Brain pericyte (primary cell): ENCODE data around the gene ATF7.

ENCODE experiments used
- DNase-seq: peaks from one replicate; pipeline ENCODE4 v3.0.0-alpha.2; 2012; ENCODE audit warnings: low read depth, low spot score

Gene ATF7

DNA sequence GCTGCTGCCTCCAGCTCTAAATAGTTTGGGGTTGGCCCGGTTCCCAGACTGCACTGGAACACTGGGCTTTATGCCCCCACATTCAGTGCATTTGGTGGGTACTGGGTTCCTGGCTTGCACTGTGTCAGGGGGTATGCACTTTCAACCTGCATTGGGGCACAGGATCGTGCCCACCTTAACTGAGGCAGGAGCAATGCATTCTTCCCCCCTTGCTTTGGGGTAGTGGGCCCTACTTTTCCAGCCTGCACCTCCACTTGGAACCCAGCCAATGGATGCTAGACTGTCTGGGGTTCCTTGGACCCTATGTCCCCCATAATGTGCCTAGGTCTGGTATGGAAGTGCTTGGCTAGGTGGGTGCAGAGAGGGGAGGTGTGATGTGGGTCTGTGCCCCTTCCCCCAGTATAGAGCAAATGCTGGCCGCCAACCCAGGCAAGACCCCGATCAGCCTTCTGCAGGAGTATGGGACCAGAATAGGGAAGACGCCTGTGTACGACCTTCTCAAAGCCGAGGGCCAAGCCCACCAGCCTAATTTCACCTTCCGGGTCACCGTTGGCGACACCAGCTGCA lies 124.5 kb downstream of the ATF7 start:
- no peak for DNase-seq

- DNase-seq: peak; percentile 98
Observed at GRCh38 chr12:53500776-53501614, 125.2 kb downstream of the ATF7 start, which contains the start of gene TARBP2. TSS of gene TARBP2 (plus strand) at chr12:53501283. CDS start at chr12:53501409, 126 bp downstream.

DNA sequence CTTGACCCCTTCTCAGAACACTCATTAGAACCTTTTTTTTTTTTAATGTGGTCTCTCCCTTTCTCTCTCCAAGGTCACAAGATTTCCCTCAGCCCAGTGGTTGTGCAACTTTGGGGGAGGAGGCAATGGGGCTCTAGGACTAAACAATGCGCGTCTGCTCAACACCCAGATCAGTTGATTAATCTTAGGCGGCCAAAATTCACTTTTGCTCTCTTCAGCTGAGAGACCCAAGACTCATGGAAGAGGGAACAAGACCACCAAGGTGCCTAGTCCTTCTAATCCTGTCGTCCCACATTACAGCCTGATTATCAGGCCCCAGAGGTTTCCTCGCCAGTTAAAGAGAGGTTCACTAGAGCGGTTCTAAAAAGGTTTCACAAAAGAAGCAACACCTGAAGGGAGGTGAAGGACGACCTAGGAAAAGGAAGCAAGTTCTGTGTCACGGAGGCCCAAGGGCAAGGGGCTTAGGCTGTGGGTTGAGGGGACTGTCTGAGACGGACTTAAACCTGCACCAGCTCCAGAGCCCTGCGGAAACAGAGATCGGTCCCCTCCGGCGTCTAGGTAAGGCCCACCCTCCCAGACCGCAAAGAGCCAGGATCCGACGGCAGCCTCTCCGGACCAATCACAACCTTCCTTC lies 125.9 kb downstream of the ATF7 start:
- DNase-seq: no peak

- no peak for DNase-seq
Observed at GRCh38 chr12:53499266-53500141, 126.7 kb downstream of the ATF7 start, which contains the start of gene MAP3K12. TSS of gene MAP3K12 (minus strand) at chr12:53499458. CDS start at chr12:53487391, 12,067 bp downstream.

DNA sequence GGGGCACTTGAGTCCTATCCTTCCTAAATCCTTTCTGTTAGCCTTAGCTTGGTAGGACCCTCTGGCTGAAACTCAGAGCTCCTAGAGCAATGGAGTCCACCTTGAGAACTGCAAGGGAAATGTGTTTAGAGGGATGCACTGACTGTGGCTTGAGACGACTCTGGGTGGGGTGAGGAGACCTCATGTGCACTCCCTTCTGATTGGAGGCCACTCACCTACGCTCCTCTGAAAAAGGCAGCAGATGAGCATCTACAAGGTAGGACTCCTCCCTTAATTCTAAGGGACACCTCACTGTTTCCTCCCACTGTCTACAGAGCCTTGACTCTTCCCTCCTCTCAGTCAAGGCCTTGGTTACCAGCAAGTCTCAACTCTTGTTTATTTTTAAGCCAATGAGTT lies 127.9 kb downstream of the ATF7 start:
- no peak for DNase-seq

GRCh38 chr12:53497461-53497860 lies 128.7 kb downstream of the ATF7 start:
- no peak for DNase-seq

- no peak for DNase-seq
Observed at GRCh38 chr12:53496752-53497032, 129.5 kb downstream of the ATF7 start.

DNA sequence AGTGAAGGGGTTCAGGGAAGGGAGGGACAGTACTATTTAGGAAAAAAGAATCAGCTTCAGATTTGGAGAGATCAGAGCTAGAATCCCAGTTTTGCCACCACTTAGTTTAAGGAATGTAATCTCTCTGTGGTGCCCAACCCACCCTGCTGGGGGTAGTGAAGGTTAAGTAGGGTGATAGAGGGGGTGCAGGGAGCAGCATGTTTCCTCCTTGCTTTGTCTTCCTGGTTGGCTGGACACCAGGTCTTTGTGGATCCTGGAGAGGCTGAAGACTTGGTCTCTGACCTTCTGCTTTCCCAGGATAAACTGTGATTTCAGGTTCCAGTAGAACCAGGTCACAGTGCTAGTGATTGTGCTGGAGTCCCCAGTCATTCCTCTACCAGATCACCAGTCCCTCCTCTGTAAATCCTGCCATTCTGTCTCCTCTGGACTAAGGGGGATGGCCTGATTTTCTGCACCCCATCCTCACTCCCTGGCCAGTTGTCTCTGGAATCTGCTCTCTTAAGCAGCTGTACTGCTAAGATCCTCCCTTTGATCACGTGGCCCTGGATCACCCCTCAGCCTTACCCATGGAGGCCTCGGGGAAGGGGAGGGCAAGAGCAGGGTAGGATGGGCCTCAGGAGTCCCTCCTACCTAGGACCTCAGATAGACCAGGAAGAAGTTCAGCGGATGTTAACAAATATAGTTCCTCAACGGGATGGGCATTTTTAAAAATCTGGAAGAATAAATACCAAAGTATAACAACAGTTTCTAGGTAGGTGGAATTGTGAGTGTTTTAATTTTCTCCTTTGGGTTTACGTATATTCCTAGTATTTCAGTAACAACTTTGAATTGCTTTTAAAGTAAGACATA lies 130.1 kb downstream of the ATF7 start:
- no peak for DNase-seq

DNA sequence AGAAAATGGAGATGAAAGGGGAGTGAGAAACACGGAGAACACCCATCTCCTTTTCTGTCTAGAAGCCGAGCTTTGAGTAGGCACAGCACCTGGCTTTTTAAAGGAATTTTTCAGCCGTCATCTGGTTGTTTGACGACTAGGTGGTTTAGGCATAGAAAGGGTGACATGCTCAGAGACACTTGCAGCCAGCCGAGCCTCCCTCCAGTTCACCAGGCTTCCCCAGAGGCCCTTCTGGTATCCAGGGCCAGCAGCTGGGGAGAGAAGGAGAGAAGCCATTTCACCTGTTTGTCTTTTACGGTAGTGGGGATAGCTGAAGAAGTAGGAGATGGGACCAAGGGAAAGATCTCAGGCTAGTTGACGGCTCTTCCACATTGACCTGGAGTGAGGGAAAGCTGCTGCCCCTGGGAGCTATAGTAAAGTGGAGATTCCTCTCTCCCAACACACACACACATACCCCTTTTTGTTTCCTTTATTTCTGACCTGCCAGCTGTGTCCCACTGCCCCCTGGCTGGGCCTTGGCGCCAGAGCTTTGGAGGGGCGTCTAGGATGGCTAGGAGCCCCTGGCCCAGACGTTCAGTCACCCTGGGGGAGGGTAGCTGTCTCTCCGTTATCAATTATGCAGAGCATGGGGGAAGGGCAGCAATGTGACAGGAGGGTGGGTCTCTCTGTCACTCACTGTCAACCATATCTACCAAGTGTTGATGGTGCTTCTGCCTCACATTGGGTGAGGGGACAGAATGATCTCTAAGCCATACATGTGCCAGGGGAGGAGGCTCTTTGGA lies 132.4 kb downstream of the ATF7 start:
- DNase-seq: no peak

- peak; percentile 62 for DNase-seq
Observed at GRCh38 chr12:53492830-53493609, 133.2 kb downstream of the ATF7 start.

GRCh38 chr12:53492188-53492587 lies 134.0 kb downstream of the ATF7 start:
- DNase-seq: no peak

DNA sequence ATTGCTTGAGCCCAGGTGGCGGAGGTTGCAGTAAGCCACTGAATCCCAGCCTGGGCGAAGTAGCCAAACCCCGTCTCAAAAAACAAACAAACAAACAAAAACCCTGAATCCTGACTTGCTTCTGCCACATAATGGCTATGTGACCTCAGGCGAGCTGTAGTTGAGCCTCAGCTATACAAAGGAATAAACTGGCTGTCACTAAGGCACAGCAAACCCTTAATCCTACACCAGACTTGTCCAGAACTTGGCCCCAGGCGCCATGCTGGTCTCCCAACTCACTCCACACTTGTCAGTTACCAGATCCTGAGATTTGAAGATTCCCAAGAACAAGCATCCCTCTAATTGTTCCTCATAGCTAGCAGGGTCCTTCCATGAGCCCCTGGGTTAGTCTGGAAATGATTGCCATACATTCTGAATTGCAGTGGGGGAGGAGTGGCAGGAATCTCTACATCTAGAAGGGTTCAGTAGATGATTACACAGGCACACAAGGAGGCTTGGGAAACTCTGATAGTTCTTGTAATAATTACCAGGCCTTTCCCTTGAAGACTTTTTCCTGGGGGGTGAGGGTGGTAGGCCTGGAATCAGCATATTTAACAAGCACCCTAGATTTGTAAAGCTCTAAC lies 136.8 kb downstream of the ATF7 start:
- no peak for DNase-seq

GRCh38 chr12:53486736-53487487 lies 139.3 kb downstream of the ATF7 start:
- DNase-seq: no peak

GRCh38 chr12:53485955-53486735 lies 140.0 kb downstream of the ATF7 start:
- DNase-seq: no peak

GRCh38 chr12:53484686-53485575 lies 141.3 kb downstream of the ATF7 start:
- DNase-seq: no peak

- DNase-seq: no peak
Observed at GRCh38 chr12:53483979-53484377, 142.2 kb downstream of the ATF7 start.
